ENCODE data around the gene CLMN.
"Not testable (repeated sequence)": the region's sequence is repeated elsewhere in the genome, so short reads cannot be mapped to it uniquely, and the experiment has no call there.

CLMN gene

DNA sequence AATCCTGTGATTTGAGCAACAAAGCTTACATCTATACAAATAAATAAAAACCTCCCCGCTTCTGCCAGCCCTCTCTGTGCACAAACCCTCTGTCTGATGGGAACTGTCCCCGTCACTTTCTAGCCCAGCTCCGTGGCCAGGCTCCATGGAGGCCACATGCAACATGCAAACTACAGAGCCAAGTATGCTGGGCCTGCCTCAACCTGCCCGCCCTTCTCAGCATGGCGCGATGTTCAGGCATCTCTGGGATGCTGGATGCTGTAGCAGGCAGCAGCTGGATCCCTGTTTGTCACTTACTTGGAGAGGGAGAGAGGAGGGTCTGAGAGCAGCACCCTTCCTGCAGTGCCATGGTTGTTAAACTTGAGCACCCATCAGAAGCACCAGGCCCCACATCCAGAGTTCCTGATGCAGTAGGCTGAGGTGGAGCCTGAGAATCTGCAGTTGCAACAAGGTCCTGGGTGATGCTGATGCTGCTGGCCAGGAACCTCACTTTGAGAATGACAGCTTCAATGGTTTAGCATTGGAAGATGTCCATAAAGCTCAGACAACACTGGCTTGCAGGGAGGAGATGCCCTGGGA lies 32.4 kb downstream of the CLMN start:
- no peak for DNase-seq

DNA sequence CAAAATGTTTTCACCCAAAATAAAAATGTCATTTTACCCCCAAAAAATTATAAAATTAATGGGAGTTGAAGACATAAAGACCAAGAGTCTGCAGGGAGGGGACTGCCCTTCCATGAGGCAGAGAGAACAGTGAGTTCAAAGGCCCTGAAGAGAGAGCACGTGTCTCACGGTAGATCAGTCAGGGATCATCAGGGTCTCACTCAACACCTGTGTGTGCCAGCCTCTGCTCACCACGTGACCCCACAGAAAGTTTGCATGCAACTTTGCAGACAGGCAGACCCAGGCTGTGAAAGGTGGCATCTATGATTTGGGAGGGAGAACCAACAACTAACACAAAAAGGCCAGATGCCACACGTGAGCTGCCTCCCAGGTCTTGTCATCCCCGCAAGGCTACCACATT lies 33.1 kb downstream of the CLMN start:
- DNase-seq: no peak

GRCh38 chr14:95285566-95285965 lies 34.1 kb downstream of the CLMN start:
- no peak for DNase-seq

DNA sequence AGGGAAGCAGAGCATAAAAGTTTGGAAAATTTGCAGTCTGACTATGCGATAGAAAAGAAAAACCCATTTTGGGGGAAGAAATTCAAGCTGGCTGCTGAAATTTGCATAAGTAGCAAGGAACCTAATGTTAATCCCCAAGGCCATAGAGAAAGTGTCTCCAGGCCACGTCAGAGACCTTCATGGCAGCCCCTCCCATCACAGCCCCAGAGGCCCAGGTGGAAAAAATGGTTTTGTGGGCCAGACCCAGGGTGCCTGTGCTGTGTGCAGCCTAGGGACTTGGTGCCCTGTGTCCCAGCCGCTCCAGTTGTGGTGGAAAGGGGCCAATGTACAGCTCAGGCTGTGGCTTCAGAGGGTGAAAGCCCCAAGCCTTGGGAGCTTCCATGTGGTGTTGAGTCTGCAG lies 35.9 kb downstream of the CLMN start:
- not testable (repeated sequence) for DNase-seq

DNA sequence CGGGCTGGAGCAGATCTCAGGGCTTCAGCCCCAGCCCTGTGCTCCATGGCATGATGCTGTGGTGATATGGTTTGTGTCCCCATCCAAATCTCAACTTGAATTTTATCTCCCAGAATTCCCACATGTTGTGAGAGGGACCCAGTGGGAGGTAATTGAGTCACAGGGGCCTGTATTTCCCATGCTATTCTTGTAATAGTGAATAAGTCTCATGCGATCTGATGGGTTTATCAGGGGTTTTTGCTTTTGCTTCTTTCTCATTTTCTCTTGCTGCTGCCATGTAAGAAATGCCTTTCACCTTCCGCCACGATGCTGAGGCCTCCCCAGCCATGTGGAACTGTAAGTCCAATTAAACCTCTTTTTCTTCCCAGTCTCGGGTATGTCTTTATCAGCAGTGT lies 36.7 kb downstream of the CLMN start:
- DNase-seq: peak; percentile 24

DNA sequence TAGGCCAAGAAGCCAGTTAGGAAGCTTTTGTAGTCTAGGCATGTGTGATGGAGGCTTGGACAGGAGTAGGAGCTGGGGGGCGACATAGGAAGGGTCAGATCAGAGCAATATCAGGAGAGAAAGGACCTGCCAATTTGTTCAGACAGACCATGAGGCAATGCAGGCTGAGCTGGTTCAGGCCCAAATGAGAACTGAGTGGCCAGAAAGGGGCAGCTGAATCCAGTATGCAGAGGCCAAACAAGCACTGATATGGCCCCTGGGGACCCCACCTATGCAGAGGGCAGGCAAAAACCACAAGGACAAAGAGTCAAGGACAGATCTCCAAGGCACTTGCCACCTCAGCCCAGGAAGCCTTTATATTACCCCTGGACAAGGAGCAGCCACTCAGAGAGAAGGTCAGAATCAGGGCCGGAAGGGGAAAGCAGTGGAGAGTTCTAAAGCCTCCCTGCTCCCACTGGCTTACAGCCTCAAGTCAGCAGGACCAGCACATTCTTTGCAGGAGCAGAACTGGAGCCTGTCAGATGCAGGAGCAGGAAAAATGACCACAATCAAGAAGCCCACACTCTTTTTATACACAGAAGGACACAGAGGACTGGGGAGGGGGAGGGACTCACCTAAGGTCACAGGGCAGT lies 37.2 kb downstream of the CLMN start:
- no peak for DNase-seq

- DNase-seq: no peak
These were observed 38.0 kb downstream of the CLMN start for GRCh38 chr14:95281560-95282176.

DNA sequence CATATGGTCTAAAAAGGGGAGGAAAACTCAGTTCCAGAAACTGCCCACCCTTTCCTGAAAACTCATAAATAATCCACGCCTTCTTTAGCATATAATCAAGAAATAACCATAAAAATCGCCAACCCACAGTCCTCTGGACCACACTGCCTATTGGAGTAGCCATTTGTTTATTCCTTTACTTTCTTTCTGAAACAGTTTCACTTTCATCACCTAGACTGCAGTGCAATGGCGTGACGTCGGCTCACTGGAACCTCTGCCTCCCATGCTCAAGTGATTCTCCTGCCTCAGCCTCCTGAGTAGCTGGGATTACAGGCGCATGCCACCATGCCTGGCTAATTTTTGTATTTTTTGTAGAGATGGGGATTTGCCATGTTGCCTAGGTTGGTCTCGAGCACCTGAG lies 44.2 kb downstream of the CLMN start:
- DNase-seq: no peak

- no peak for DNase-seq
These were observed 44.8 kb downstream of the CLMN start for GRCh38 chr14:95274874-95275273.

- no peak for DNase-seq
These were observed 45.4 kb downstream of the CLMN start for GRCh38 chr14:95274279-95274678.

DNA sequence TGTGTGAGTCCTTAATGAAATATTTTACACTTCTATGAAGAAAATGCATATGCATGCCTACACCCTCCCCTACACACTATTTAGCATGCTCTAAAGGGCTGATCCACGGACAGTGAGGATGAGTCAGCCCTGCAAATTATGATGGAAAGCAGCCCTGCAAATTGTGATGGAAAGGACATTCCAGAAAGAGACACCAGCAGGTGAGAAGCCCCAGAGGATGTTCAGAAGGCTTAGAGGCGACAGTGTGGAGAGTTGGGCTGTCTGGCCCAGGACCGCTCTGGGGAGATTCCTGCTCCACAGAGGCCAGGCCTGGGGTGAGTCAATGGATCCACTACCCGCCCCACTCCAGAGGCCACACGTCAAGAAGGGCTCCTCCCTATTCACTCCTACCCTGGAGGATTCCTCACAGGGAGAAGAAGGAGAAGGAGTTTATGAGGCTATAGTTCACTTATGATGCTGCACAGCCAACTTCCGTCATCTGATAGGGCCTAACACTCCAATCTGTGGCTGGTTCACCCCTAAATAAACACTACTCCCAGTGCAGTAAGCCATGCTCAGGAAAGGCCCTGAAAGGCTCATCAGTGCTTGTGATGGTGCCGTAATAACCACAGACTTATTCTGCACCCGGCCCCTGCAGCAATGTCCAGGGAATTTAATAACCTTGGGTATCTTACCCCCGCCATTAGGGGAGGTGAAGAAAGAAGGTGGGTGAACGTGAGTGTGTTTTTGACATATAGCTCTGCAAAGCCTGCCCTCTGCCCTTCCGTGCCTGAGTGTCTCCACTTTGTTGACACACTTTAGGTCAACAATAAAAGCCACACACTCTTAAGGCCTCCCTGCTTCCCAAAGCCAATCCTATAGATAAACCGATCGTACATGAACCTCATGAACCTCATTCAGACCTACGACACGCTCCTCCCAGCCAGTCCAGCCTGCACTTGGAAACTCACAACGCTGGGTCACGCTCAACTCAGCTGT lies 46.4 kb downstream of the CLMN start:
- DNase-seq: peak; percentile 74

DNA sequence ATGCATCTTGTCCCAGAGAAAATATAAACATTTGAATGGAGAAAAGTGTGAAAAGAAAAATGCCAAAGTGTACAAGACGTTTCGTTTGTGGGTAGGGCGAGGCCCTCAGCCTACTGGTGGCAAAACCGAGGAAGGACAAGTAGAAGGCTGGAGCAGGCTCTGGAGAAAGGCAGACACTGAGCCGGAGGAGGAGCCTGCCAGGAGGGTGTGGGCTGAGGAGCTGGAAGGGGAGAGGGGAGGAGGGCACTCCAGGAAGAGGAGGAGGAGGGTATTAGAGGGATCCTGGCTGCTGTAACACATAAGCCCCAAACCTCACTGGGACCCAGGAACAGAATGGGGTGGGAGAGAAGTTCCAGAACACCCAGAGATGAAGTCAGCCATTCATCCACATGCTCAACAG lies 47.7 kb downstream of the CLMN start:
- DNase-seq: no peak

DNA sequence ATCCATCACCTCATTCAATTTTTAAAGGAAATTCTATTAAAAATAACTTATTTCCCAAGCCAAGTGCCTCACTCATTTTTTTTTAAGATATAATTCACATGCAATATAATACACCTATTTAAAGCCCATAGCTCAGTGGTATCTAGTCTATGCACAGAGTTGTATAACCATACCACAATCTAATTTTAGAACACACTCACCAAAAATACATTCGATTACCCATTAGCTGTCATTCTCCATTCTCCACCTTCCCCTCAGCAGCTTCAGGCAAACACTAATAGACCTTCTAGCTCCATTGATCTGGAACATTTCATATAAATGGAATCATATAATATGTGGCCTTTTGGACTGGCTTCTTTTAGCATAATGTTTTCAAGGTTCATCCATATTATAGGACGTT lies 49.5 kb downstream of the CLMN start:
- no peak for DNase-seq

- DNase-seq: no peak
These were observed 50.2 kb downstream of the CLMN start for GRCh38 chr14:95269493-95269892.

- DNase-seq: no peak
These were observed 51.4 kb downstream of the CLMN start for GRCh38 chr14:95268350-95268749.

DNA sequence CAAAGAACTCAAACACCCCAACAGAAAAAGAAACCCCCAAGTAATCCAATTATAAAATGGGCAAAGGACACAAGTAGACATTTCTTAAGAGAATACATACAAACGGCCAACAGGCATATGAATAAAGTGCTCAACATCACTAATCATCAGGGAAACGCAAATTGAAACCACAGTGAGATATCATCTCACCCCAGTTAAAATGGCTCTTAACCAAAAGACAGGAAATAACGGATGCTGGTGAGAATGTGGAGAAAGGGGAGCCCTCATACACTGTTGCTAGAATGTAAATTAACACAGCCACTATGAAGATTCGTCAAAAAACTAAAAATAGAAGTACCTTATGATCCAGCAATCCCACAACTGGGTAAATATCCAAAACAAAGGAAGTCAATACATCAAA lies 52.4 kb downstream of the CLMN start:
- no peak for DNase-seq

- peak; percentile 94 for DNase-seq
These were observed 54.3 kb downstream of the CLMN start for GRCh38 chr14:95265106-95266094.

- DNase-seq: no peak
These were observed 55.3 kb downstream of the CLMN start for GRCh38 chr14:95264271-95264973.

DNA sequence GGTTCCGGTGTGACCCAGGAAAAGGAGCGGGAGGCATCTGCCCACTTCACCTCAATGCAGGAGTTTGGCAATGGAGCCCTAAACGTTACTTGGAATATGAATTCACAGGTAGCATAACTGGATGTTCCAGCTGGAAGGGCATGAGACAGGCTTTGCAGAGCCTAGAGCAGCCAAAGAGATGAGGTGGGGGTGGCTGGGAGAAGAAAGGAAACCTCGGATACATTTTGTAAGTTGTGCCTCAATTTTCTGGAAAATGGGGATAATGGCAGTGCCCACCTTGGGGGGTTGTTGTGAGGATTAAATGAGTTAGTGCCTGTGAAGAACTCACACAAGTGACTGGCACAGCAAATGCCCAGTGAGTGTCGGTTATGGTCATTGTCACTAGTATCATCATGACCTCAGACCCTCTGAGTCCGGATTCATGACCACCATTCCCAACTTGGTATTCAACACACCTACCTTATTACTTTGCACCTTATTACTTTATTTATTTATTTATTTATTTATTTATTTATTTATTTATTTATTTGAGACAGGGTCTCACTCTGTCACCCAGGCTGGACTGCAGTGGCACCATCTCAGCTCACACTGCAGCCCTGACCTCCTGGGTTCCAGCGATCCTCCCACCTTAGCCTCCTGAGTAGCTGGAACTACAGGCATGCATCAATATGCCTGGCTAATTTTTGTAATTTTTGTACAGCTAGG lies 56.0 kb downstream of the CLMN start:
- no peak for DNase-seq

DNA sequence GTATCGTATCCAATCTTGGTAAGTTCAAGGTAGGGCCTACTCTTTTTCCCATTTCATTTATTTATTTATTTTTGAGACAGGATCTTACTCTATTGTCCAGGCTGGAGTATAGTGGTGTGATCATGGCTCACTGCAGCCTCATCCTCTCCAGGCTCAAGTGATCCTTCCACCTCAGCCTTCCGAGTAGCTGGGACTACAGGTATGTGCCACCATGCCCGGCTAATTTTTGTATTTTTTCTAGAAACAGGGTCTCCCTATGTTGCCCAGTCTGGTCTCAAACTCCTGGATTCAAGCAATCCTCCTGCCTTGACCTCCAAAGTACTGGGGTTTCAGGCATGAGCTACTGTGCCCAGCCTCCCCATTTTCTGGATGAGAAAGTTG lies 57.2 kb downstream of the CLMN start:
- no peak for DNase-seq

All from fibroblast of skin of back (primary cell).